GM19438 (cell line): Measurements from ENCODE around the gene REX1BD.
"Not testable (repeated sequence)": the region's sequence is repeated elsewhere in the genome, so short reads cannot be mapped to it uniquely, and the experiment has no call there.

Experiments
- ATAC-seq: cut with Tn5 transposase; IDR thresholded peaks from one replicate; pipeline ENCODE4 v1.9.1; 2021; ENCODE audit warnings: low read depth; ENCODE audit not compliant: unreplicated experiment

The REX1BD gene

DNA sequence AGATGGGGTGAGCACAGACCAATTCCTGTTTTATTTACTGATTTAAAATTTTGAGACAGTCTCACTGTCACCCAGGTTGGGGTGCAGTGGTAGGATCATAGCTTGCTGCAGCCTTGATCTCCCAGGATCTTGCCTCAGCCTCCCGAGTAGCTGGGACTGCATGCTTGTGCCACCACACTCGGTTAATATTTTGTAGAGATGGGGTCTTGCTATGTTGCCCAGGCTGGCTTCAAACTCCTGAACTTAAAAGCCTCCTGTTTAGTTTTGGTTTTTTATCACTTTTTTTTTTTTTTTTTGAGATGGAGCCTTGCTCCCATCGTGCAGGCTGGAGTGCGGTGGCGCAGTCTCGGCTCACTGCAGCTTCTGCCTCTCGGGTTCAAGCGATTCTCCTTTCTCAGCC lies 12.2 kb upstream of the REX1BD start:
- ATAC-seq, result no peak

DNA sequence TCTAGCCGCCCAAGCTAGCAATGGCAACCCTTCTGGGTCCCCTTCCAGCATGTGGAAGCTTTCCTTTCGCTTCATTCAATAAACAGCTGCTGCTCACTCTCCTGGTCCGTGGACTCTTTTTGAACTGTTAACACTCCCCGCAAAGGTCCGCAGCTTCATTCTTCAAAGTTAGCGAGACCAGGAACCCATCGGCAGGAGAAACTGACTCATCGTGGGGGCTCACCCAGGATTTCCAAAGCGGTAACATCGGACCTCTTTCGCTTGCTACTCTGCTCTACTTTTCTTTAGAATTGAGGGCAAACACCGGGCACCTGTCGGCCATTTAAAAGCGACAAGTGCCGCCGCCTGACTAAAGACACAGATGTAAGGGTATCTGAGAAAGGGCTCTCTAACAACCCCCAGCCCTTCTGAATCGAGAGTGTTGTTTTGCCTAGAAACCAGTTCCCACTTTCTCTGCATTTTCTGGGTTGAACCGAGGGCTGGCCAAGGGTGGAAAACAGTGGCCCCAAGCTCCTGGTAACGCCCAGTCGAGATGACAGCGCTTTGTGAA lies 11.2 kb upstream of the REX1BD start:
- ATAC-seq, result no peak

DNA sequence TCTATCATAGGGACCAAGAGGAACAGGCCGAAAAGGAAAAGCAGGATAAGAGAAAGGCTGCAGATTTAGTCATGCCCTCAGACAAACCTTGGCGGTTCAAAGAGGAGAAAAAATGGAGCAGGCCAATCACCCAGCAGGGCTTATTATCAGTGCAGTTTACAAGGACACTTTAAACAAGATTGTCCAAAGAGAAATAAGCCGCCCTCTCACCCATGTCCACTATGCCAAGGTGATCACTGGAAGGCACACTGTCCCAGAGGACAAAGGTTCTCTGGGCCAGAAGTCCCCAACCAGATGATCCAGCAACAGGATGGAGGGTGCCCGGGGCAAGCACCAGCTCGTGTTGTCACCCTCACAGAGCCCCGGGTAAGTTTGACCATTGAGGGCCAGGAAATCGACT lies 8.3 kb upstream of the REX1BD start:
- no peak for ATAC-seq

DNA sequence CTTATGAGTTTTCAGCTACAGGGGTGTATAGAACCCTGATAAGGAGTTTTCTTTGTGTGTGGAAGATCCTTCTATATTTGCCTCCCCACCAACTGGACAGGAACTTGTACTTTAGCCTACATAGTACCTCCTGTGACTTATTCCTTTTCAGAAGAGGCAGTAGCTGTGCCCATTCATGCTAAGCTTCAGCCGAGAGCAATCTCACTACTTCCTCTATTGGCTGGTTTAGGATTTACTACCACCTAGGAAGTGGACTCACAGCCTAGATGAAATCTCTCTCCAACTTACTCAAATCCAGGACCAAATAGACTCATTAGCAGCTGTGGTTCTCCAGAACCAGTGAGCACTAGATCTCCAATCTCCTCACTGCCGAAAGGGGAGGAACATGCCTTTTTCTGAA lies 2.3 kb upstream of the REX1BD start:
- ATAC-seq, result no peak

DNA sequence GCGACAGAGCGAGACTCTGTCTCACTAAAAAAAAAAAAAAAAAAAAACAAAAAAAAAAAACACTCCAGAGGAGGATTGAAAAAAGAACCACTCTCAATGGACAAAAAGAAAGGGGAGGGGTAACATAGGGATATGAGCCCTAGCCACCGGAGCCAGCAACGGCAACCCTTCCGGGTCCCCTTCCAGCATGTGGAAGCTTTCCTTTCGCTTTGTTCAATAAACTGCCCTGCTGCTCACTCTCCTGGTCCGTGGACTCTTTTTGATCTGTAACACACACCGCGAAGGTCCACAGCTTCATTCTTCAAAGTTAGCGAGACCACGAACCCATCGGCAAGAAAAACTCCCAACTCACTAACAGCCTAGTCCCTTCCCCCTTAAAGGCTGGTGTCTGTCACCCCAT lies 1.0 kb upstream of the REX1BD start:
- ATAC-seq, result no peak

DNA sequence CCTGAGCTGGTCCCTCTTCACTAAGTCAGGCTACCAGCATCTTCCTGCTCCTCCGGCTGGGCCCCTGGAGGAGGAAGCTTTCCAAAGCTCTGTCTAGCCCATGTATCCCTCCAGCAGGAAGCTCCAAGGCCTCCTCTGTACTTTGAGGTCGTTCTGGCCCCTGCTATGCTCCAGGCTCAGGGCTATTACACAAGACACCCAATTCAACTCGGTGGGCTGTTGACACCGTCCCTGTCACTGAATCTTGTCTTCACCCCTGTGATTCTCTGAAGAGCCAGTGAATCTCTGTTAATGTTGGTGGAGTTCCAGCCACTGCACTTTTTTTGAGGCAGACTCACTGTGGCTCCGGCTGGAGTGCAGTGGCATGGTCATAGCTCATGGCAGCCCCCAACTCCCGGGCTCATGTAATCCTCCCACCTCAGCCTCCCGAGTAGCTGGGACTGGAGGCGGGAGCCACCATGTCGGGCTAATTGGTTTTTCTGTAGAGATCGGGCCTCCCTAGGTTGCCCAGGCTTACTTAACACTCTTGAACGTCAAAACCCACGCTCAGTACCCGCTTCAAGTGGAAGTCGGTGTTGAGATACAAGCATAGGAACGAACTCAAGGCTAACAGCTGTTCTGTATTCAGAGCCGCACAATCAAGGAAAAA lies 512 bp upstream of the REX1BD start:
- no peak for ATAC-seq

DNA sequence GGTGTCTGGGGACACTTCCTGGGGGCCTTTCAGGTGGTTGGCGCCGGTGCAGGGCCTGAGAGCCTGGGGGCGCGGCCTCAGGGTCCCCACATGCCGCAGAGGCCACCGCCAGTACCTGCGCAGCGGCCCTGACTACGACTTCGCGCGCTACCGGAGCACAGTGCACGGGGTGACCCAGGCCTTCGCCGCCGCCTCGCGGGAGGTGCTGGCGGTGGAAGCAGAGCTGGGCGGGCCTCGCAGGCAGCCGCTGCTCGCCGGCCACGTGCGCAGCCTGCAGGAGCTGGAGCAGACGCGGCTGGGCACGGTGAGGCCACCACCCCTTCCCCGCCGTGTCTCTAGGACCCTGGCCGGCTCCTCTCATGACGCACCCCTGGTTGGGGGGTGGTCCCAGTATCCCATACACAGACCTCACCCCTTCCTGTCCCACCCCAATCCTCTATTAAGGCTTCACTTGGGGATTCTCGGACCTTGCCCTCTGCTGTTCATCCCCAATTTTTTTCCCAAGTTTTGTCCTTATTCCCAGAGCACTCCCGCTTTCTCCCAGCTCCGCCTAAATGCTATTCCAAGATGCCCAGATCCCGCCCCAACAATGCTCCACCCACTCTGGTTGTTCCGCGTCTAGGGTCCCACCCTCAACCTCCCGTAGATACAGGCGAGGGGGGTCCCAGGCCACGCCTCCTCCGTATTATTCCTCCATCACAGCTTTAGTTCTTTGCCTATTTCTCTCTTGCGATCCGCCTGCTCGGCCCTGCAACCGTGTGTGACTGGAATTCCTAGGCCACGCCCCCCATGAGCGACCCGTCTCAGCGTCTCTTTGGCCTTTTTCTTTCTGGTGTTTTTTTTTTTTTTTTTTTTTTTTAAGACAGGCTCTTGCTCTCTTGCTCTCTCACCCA lies 1.0 kb downstream of the REX1BD start:
- ATAC-seq, result peak; percentile 25

DNA sequence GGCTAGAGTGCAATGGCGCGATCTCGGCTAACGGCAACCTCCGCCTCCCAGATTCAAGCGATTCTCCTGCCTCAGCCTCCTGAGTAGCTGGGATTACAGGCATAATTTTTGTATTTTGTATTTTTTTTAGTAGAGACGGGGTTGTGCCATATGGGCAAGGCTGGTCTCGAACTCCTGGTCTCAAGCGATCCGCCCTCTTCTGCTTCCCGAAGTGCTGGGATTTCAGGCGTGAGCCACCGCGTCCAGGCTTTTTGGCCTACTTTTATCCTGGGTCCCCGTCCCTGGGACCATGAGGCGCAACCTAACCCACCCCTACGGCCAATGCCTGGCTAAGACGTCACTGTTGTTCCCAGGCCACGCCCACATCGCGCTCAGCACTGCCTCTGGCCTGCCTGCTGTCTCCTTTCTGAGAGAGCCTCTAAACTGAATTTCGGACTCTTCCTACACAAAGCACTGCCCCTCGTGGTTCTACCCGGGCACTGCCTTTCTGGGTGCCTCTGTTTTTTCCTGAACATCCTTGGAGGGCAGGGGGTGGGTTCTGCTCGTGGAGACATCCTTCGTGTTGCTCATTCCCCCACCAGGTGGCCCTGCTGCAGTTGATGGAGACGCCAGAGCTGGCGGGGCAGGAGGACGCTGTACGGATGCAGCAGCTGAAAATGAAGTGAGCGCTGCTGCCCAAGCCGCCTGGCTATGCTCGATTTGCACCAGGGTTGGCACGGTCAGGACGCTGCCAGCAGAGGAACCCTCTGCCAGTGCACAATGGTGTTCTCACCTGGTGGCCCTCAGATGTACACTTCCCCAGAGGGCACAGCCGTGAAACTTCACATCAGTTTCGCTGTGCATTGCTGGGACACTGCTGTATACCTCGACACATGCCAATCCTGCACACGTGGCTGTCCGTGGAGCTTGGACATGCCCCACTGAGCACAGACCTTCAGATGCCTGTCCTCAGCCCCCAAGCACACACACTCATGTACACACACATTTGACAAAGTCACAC lies 2.0 kb downstream of the REX1BD start:
- ATAC-seq, result no peak

DNA sequence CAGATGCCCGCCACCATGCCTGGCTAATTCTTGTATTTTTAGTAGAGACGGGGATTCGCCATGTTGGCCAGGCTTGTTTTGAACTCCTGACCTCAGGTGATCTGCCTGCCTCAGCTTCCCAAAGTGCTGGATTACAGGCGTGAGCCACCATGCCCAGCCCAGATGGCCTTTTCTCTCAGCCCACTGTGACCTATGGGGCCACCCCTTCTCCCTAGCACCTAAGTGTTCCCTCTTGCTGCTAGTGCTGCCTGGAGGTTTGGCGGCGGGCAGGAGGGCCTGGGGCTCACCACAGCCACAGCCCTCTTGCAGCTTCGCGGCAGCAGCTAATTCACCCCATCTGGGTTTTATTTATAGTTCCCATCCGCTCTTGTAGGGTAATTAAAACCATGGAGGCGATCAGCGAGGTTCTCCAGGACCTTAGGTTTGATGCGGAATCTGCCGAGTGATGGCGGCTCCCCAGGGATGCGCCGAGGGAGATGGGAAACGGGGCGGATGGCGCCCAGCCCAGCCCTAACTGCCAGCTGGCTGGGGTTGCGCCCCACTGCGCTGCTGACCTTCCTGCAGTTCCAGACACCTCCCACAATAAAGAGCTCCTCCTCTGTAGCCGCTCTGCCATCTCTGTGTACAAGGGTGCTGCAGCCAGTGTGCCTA lies 3.3 kb downstream of the REX1BD start:
- no peak for ATAC-seq

DNA sequence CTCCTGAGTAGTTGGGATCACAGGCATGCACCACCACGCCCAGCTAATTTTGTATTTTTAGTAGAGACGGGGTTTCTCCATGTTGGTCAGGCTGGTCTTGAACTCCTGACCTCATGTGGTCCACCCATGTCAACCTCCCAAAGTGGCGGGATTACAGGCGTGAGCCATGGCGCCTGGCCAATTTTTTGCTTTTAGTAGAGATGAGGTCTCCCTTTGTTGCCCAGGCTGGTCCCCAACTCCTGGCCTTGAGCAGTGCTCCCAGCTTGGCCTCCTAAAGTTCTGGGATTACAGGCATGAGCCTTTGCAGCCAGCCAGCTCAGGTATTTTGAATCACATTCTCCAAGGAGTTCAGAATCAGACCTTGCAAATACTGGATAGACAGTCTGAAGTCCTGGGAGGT lies 4.1 kb downstream of the REX1BD start:
- not testable (repeated sequence) for ATAC-seq

DNA sequence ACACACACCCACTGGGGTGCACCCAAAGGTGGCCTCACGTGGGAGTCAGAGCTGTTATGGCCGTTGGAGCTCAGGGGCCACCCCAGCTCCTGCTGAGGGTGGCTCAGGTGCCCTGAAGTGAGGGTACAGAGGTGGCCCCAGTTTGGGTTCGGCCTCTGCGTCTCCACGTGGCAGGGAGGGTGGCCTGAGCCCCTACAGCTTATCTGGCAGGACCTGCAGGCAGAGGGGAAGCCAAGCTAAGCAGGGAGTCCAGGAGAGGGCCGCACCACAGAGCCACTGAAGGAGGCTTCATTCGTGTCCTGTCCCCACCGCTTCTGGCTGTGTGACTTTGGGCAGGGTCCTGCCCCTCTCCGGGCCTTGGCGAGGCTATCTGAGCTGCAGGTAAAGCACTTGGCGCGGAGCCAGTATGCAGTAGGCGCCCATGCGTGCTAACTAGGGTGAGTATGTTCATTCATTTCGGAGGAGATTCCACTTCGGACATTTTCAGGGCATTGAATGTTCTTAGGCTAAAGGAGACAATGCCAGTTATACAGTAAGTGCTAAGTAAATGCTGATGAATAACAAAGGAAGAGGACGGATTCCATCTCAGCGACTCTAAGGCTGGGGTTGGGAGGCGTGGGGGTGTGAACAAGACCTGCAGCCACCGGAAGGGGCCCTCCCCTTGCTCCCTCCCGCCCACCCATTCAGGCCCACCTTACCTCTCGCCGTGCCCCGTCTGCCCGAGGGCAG lies 4.9 kb downstream of the REX1BD start:
- ATAC-seq, result no peak

DNA sequence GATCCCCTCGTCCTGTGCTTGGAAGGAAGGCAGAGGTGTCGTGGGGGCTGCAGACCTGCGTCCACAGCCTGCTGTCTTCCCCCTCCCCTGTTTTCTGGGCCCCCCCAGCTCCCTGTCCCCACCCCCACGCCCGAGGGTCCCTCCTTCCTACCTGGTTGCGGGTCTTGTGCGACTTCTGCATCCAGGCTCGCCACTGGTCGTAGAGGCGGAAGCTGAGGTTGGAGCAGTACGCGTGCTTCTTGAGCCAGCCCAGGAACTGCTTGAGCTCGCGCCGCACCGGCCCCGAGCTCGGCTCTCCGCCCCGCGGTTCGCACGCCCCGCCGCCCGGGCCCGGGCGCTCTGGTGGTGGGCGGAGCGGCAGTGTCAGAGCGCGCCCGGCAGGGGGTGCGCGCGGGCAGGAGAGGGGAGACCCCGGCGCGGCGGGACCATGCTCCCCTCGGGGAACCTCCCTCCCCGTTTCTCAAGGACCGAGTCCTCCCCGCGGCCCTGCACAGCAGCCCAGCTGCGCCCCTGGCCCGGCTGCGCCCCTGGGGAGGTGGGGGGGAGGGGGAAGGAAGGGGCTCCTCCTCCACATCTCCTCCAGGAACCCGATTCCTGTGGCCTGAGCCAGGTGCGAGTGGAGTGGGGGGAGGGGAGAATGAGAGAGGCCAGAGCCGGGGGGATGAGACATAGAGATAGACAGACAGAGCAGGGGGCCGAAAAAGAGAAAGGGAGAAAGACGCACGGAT lies 5.7 kb downstream of the REX1BD start:
- no peak for ATAC-seq

DNA sequence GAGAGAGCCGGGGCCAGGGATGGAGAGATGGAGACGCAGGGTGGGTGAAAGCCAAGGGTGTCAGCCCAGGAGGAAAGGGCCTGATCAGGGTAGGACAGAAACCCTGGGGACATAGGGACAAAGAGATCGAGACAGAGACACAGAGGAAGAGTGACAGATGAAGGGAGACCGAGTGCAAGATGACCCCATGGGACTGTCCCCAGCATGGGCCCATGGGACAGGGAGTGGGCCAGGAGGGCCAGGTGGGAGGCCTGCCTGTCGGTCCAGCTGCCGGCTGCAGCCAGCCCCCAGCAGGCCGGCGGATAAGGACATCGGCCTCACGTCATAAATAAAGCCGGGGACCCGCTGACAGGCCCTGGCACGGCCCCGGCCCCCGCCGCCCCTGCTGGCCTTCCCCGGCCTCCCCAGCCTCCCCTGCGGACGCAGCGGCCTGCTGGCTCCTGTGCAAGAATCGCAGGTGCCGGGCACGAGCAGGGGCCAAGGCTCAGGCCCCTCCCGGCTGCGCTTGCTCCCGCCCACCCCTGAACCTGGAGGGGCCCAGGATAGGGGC lies 6.3 kb downstream of the REX1BD start:
- ATAC-seq, result no peak

DNA sequence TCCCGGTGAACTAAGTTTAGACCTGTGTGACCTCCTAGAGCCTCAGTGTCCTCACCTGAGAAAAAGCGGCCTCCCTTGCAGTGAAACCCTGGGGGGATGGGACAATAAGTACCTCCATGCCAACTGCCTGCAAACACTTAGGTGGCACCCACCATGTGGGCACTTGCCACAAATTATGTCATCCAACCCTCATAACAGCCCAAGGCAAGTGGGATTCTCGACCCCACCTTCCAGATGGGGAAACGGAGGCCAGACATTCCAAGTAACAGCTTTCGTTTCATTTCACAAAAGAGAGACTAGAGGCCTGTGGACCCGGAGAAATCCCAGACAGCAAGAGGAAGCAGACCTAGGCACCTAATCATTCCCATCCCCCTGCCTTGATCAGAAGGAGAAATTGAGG lies 6.9 kb downstream of the REX1BD start:
- no peak for ATAC-seq

DNA sequence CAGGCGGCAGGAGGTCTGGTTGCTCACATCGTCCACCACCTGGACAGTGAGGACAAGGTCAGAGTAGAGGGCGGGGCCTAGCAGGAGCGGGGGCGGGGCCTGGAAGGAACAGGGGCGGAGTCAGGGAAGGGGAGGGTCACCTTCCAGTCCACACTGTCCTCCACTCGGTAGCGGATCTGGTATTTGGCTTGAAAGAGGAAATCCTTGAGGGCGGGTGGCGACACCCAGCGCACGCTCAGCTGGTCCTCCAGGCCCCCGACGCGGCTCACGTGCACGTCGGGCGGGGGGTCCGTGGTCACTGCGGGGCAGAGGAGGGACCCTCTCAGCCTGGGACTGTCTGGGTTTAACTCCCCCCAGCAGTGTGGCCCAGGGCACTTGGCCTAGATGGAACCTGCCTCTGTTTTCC lies 8.2 kb downstream of the REX1BD start:
- no peak for ATAC-seq

DNA sequence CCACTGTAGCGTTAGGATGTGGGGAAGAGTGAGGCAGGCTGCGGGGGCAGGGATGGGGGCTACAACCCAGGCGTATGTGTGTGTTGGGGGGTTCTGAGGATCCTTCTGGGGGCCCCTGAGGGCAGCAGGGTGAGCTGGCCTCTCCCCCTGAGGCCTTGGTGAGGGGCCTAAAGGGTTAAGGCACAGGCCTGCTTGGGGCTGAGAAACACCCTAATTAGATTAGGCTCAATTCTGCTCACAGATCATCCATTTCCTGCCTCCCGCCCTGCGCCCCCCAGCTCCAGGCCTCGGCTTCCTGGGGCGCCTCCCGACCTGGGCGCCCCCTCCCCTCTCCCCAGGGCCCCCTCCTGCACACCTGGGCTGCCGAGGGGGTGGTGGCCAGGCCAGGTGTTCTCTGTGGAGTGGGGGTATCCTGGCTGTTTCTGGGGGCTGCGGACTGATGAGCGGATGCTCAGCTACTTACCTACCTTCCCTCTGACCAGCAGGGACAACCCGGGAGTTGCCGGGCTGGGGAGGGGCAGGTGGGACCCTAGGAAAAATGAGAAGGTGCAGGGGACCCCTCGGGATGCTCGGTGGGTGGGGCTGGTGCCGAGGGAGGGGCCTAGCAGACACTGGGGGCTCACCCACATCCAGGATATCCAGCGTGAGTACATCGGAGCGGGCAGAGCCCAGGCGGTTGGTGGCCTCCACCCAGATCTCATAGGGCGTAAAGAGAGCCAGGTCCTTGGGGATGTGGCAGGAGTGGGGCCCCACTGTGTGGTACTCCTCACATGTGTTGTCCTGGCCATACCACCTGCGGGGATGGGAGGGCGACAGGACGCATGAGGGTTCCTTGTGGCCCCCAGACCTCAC lies 9.4 kb downstream of the REX1BD start:
- no peak for ATAC-seq

DNA sequence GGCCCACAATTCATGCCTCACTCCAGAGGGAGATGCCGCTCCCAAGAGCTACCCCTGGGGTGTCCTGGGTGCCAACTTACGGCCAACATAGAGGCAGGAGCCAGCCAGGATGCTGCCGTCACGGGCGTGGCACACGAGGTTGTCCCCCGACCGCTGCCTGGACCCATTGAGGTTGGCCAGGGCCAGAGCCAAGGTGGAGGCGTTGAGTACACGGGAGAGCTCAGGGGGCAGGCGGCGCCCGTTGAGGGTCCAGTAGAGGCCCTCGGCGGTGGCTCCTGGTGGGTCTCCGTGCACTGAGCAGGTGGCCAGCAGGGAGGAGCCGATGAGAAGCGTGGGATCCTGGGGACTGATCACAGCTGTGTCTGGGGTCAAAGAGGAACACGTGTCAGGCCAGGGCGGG lies 10.9 kb downstream of the REX1BD start:
- ATAC-seq, result no peak
